TTC549 (cell line): Measurements from ENCODE around the gene PIP5K1A.
"Not testable (repeated sequence)": the region's sequence is repeated elsewhere in the genome, so short reads cannot be mapped to it uniquely, and the experiment has no call there.

Experiments used
- FAIRE-seq: peaks from 2 replicates; lab custom pipeline; 2012; peaks lifted over from hg19 to GRCh38; lab: Jason Lieb, UNC

PIP5K1A gene

GRCh38 chr1:151254217-151255213 lies 56.2 kb downstream of the PIP5K1A start, which contains the start of gene PSMD4:
Gene PSMD4 (plus strand): TSS chr1:151254734. CDS start chr1:151254783, 49 bp downstream.
- FAIRE-seq, result peak; percentile 98

- no peak for FAIRE-seq
These were observed 57.0 kb downstream of the PIP5K1A start for GRCh38 chr1:151255381-151255780.

GRCh38 chr1:151259351-151259750 lies 61.0 kb downstream of the PIP5K1A start:
- FAIRE-seq, result no peak

- no peak for FAIRE-seq
These were observed 67.3 kb downstream of the PIP5K1A start for GRCh38 chr1:151265446-151266236.

- FAIRE-seq, result no peak
These were observed 68.0 kb downstream of the PIP5K1A start for GRCh38 chr1:151266315-151266714.

GRCh38 chr1:151266821-151267220 lies 68.5 kb downstream of the PIP5K1A start:
- FAIRE-seq, result no peak

DNA sequence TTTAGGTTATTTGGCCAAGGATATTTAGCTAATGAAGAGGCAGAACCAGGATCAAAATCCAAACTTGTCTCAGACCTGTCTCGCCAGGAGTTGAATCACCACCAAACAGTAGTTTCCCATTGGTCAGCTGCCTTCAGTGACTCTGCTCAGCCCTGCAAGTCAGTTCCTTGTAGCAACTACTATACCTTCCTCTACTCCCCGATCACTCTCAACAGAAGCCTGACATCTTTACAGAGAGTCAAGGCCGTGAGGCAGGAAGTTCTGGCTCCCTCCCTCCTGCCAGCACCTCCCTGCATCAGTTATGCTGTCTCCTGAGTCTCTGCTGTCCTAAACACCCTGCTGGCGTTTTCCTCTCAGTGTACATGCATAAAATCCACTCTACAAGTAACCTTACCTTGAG lies 69.4 kb downstream of the PIP5K1A start:
- no peak for FAIRE-seq

- FAIRE-seq, result no peak
These were observed 75.6 kb downstream of the PIP5K1A start for GRCh38 chr1:151273924-151274466.

DNA sequence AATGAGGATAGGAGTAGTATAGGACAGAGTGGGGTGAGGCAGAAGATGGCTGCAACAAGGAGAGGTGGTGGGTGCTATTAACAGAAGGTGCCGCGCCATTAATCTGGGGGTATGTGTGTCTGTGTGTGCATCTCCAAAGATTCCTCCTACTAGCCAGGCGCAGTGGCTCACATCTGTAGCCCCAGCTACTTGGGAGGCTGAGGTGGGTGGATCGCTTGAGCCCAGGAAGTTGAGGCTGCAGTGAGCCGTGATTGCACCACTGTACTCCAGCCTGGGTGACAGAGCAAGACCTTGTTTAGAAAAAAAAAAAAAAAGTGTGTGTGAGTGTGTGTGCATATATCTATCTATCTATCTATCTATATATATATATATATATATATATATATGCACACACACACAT lies 77.0 kb downstream of the PIP5K1A start:
- FAIRE-seq, result not testable (repeated sequence)

- no peak for FAIRE-seq
These were observed 78.9 kb downstream of the PIP5K1A start for GRCh38 chr1:151277249-151277648.

DNA sequence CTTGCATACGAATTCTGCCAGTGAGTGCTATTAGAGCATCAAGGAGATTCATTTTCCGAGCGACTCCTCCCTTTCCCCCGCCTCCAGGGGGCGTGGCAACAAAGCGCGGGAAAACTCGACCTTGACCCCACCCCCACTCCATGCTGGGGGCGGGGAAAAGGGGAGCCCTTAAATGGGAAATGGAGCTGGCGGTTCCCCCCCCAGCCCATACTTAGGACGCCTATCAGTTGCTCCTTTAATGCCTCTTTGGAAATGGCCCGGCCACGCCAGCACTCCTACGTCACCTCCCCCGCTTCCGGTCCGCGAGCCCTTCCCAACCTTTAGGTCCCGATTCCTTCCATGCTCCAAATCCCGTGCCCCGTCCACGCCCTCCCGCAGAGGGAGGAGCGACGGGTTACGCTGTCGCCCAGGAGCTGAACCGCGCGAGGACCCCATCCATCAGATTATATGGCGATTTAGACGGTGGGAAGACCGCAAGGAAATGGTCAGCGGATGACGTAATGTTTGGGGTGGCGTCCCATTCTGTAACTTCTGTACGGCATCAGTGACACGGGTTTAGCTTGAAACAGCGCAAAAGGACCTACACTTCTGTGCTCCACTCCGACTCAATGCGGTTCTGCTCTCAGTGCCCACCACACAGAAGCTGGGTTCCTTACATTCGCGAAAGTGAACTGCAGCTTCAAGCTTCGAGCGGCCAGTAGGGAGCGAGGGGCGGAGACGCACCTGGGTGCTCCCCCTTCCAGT lies 83.0 kb downstream of the PIP5K1A start:
- FAIRE-seq, result peak; percentile 98

DNA sequence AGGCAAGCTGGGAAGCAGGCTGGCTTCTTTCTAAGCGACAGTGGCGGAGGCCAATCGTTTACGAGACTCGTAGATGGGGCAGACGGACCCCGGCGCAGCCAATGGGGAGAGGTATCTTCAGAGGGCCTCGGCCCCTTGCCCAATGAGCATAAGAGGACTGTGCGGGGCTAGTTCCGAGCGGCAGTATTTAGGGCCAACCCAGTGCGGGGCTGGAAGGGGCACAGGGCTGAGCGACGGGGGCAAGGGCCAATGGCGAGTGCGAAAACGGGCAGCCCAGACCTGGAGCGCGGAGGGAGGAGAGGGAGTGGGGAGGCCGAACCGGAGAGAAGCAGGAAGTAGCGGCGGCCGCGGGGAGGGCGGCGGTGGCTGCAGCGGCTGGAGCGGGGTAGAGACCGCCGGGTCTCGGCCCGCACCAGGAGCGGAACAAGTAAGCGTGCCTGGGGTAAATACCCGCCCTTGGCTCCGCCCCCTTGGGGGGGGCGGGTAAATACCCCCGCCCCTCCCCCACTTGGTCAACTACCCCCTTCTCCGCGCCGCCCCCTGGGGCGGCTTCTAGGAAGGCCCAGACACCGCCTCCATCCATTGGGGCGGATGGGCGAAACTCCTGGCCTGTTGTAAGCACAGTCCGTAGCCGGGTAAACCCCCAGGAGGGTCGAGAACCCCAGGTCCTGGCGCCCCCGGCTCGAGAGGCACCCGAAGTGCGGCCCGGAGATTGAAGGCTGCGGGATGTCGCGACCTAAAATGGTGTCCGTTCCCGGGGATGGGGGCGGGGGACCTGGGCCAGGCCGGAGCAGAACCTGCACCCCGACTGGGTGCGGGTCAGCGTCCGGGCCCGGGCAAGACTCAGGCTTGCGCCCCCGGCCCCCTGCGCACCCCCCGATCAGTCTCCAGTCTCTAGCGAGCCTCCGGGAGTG lies 83.9 kb downstream of the PIP5K1A start, which contains the start of gene ZNF687:
Gene ZNF687, plus strand, starts transcription at position 331 of the 914 bp plus-strand sequence. CDS start 3,993 bp downstream, outside the sequence.
- FAIRE-seq, result peak; percentile 99

- no peak for FAIRE-seq
These were observed 84.8 kb downstream of the PIP5K1A start for GRCh38 chr1:151282883-151283725.

- FAIRE-seq, result no peak
These were observed 85.7 kb downstream of the PIP5K1A start for GRCh38 chr1:151284013-151284577.

- no peak for FAIRE-seq
These were observed 88.4 kb downstream of the PIP5K1A start for GRCh38 chr1:151286619-151287340.

- FAIRE-seq, result no peak
These were observed 89.0 kb downstream of the PIP5K1A start for GRCh38 chr1:151287341-151287699.

DNA sequence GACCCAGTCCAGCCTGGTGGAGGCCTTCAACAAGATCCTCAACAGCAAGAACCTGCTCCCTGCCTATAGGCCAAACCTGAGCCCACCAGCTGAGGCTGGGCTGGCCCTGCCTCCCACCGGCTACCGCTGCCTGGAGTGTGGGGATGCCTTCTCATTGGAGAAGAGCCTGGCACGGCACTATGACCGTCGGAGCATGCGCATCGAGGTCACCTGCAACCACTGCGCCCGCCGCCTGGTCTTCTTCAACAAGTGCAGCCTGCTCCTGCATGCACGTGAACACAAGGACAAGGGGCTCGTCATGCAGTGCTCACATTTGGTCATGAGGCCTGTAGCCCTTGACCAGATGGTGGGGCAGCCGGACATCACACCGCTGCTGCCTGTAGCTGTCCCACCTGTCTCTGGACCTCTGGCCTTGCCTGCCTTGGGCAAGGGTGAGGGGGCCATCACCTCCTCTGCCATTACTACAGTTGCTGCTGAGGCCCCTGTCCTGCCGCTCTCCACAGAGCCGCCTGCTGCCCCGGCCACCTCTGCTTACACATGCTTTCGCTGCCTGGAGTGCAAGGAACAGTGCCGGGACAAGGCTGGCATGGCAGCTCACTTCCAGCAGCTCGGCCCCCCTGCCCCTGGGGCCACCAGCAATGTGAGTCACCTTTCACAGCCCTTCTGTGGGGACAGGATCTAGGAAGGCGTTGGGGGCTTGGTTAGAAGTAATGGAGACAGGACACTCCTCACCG lies 89.6 kb downstream of the PIP5K1A start:
- no peak for FAIRE-seq

DNA sequence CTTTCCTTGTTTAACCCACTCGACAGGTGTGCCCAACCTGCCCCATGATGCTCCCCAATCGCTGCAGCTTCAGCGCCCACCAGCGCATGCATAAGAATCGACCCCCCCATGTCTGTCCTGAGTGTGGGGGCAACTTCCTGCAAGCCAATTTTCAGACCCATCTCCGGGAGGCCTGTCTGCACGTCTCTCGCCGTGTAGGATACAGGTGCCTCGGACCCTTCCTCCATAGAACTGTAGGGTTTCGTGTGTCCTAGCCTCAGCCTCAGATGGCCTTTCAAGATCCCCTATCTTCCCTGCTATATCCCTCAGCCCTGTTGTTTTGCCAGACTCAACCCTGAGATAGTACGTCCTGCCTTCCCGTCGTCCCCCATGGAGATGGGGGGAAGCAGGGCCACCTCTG lies 90.2 kb downstream of the PIP5K1A start:
- no peak for FAIRE-seq
